Measurements from ENCODE around the gene SIGMAR1. TPM values are rescaled to one million over a fixed set of nuclear protein-coding genes. Genes with fewer than 3 reads are reported as not detected.
A peak's percentile ranks its signal among the peaks of the same experiment; 100 is the strongest.

The SIGMAR1 gene
- total RNA-seq, 1 donor from 2014 or later = 79.7 TPM

DNA sequence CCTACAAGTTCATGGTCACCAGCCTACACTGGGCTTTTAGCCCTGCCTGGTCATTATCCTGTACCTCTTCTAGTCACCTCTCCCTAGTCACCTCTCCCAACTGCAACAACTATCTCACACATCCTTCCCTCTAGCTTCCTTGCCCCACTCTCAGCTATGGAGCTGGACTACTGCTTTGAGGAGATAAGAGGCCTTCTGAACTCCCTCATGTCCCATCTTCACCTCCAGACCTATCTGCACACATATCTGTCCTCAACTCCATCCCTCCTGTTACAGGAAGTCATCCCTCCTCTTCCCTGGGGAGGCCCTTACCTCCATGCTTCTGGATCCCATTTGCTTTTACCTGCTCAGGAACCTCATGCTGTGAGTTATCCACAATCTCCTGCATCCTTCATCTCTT, 31.4 kb downstream of the SIGMAR1 start:
- Mint-ChIP-seq H3K4me3 (no peak overlapping the region), H3K36me3 (no peaks in the 10 kb centered on the region), H3K27me3 (peaks cover 16% of the 10 kb centered on the region), H3K9me3 (no peaks in the 10 kb centered on the region), H3K4me1 (ENCODE audit: unreplicated experiment) (peaks cover 11% of the 10 kb centered on the region), H3K27ac (no peak overlapping the region)
- no peak for DNase-seq (ENCODE audit: extremely low spot score, unreplicated experiment)
- TF ChIP-seq CTCF (conservative IDR thresholded peaks at IDR 0.05) = no peak

GRCh38 chr9:34603610-34604231, 33.9 kb downstream of the SIGMAR1 start:
- TF ChIP-seq CTCF (conservative IDR thresholded peaks at IDR 0.05) = peak; percentile 97
- peaks cover 4% of the 10 kb centered on the region for H3K4me1 Mint-ChIP-seq (ENCODE audit: unreplicated experiment)

DNA sequence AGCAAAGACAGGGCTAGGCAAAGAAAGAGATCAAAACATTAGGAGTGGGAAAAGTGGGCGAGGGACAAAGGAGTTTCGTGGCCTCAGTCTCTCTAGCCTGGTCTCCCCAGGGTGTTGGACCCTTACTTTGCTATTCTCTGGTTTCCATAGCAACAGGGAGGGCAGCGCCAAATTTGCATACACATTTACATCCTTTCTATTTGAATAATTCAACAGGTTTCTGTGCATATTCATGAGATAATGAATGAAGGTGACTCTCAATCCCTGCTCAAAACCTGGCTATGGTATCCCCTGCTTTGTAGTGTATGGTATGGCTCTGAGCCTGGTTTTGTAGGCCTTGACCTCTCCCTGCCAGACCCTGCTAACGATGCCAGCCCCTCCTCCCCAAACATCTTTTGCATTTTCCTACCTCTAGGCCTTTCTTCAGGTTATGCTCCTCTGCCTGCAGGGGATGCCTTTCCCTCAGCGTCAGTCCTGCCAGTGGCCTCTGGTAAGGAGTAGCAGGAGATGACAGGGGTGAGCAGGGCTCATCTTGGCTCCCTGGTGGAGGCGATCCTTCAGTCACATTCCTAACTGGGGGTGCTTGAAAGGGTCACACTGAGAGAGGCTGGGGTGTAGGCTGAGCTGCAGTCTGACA, 35.5 kb downstream of the SIGMAR1 start:
- Mint-ChIP-seq H3K27me3 (peaks cover 28% of the 10 kb centered on the region), H3K36me3 (no peaks in the 10 kb centered on the region), H3K4me3 (no peak overlapping the region), H3K9me3 (no peaks in the 10 kb centered on the region), H3K4me1 (ENCODE audit: unreplicated experiment) (peaks cover 10% of the 10 kb centered on the region), H3K27ac (no peak overlapping the region)
- DNase-seq (ENCODE audit: extremely low spot score, unreplicated experiment) = no peak
- TF ChIP-seq CTCF (conservative IDR thresholded peaks at IDR 0.05) = no peak

More at GRCh38 chr9:34603610-34604231, 33.9 kb downstream of the SIGMAR1 start:
- no peaks in the 10 kb centered on the region for H3K36me3 Mint-ChIP-seq
- peak; percentile 90 for DNase-seq (ENCODE audit: extremely low spot score, unreplicated experiment)
- no peak overlapping the region for H3K4me3 Mint-ChIP-seq
- H3K27me3 Mint-ChIP-seq = peaks cover 21% of the 10 kb centered on the region
- no peaks in the 10 kb centered on the region for H3K9me3 Mint-ChIP-seq
- H3K27ac Mint-ChIP-seq = no peak overlapping the region

GRCh38 chr9:34600908-34601307, 36.7 kb downstream of the SIGMAR1 start:
- no peaks in the 10 kb centered on the region for H3K36me3 Mint-ChIP-seq
- H3K9me3 Mint-ChIP-seq = no peaks in the 10 kb centered on the region
- H3K27me3 Mint-ChIP-seq = peaks cover 36% of the 10 kb centered on the region
- no peak overlapping the region for H3K4me3 Mint-ChIP-seq
- no peak overlapping the region for H3K27ac Mint-ChIP-seq
- no peak for TF ChIP-seq CTCF (conservative IDR thresholded peaks at IDR 0.05)
- no peak for DNase-seq (ENCODE audit: extremely low spot score, unreplicated experiment)
- H3K4me1 Mint-ChIP-seq (ENCODE audit: unreplicated experiment) = peaks cover 10% of the 10 kb centered on the region

- peaks cover 10% of the 10 kb centered on the region for H3K4me1 Mint-ChIP-seq (ENCODE audit: unreplicated experiment)
- no peak overlapping the region for H3K4me3 Mint-ChIP-seq
- TF ChIP-seq CTCF (conservative IDR thresholded peaks at IDR 0.05) = no peak
- no peaks in the 10 kb centered on the region for H3K9me3 Mint-ChIP-seq
- DNase-seq (ENCODE audit: extremely low spot score, unreplicated experiment) = no peak
- H3K36me3 Mint-ChIP-seq = no peaks in the 10 kb centered on the region
- no peak overlapping the region for H3K27ac Mint-ChIP-seq
- H3K27me3 Mint-ChIP-seq = peaks cover 37% of the 10 kb centered on the region
These were observed 38.0 kb downstream of the SIGMAR1 start for GRCh38 chr9:34599546-34599945.

Measured in type B pancreatic cell (in vitro differentiated cells).